ENCODE measurements around the gene ING4.

GRCh38 chr12:6696690-6697583 lies 34.0 kb upstream of the ING4 start:
- TF ChIP-seq POLR2AphosphoS5 (IDR thresholded peaks at IDR 0.05): no peak
- TF ChIP-seq CTCF (IDR thresholded peaks at IDR 0.05): no peak
